ENCODE results near the gene MAP2.

- no peak for TF ChIP-seq CTCF (conservative IDR thresholded peaks at IDR 0.05)
- TF ChIP-seq EZH2 (IDR thresholded peaks at IDR 0.05; ENCODE audit: low read depth) = no peak
Observed at GRCh38 chr2:209560911-209561310, 137.1 kb downstream of the MAP2 start.

Measured in PC-9 (cell line).